ENCODE measurements around the gene MGAM2. TPM values are rescaled to one million over a fixed set of nuclear protein-coding genes. Genes with fewer than 3 reads are reported as not detected.

MGAM2 gene
- total and polyA plus RNA-seq, 10 of the 15 experiments (the other 5 are each of a cell fraction or from before 2014, with no cell fraction given), result 0.01 to 0.16 (median 0.03) TPM; not detected in 6

DNA sequence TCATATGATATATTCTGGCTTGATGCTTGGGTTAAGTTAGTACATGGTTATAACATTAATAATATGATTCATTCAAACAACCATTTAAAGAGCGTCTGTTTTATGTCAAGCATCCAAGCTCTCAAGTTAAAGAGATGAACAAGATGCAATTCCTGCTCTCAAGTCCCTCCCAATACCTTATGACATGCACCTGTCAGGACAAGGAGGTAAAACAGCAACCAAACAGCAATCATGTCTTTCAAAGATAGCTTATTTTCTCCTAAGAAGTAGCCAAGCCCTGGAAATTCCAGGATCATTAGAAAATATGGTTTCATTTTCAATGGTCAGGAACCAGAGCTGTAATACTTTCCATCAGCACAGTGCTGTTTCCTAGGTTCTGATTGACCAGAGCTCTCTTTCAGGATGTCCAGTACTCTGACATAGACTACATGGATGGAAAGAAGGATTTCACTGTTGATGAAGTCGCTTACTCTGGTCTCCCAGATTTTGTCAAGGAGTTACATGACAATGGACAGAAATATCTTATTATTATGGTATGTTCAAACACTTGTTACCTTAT lies 29.0 kb downstream of the MGAM2 start (continued):
- TF ChIP-seq WRNIP1 (IDR thresholded peaks at IDR 0.05; ENCODE audit: borderline replicate concordance, low read depth, low read length) (no peak), ZNF24 (IDR thresholded peaks at IDR 0.05) (no peak), RFX5 (IDR thresholded peaks at IDR 0.05; ENCODE audit: low read depth, low read length) (no peak)
- TF ChIP-seq, protein P1, sequence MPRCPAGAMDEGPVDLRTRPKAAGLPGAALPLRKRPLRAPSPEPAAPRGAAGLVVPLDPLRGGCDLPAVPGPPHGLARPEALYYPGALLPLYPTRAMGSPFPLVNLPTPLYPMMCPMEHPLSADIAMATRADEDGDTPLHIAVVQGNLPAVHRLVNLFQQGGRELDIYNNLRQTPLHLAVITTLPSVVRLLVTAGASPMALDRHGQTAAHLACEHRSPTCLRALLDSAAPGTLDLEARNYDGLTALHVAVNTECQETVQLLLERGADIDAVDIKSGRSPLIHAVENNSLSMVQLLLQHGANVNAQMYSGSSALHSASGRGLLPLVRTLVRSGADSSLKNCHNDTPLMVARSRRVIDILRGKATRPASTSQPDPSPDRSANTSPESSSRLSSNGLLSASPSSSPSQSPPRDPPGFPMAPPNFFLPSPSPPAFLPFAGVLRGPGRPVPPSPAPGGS (IDR thresholded peaks at IDR 0.05; ENCODE audit: borderline replicate concordance, insufficient read depth, low read depth, low read length, poor library complexity, severe bottlenecking), result no peak

DNA sequence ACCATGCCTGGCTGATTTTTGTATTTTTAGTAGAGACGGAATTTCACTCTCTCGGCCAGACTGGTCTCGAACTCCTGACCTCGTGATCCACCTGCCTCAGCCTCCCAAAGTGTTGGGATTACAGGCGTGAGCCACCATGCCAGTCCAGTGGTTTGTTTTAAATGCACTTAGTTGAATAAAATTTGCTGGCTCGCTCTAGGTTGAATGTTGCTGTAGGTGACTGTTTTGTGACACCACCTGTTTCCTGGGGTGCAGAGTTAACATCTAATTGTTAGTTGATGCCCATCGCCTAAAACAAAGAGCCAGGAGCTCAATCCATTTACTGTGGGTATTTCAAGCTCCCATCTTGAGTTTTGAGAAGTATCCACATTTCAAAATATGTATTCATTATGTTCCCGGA lies 31.2 kb downstream of the MGAM2 start:
- Histone ChIP-seq H3K4me2 (ENCODE audit: control insufficient read depth, insufficient read depth) (no peak overlapping the region), H4K20me1 (ENCODE audit: control insufficient read depth, insufficient read depth) (no peaks in the 10 kb centered on the region), H3K36me3 (ENCODE audit: control insufficient read depth in 2 of 2, insufficient read depth in 2 of 2, low read length in 1 of 2) (no peaks in the 10 kb centered on the region), H3K9ac (ENCODE audit: control insufficient read depth, insufficient read depth, low read length) (no peak overlapping the region), H2AFZ (ENCODE audit: control insufficient read depth, low read depth, low read length) (no peak overlapping the region), H3K27ac (ENCODE audit: control insufficient read depth, insufficient read depth) (no peak overlapping the region), H3K9me3 (replicated peaks; ENCODE audit: control insufficient read depth, insufficient read depth, low read length) (no peaks in the 10 kb centered on the region), H3K79me2 (ENCODE audit: control insufficient read depth, insufficient read depth, low read length) (no peaks in the 10 kb centered on the region), H3K4me3 (no peak overlapping the region), H3K27me3 (replicated peaks in 1 of 2; ENCODE audit: control insufficient read depth in 2 of 2, insufficient read depth in 2 of 2, low read length in 1 of 2) (no peaks in the 10 kb centered on the region), H3K4me1 (ENCODE audit: control insufficient read depth, insufficient read depth, low read length) (no peaks in the 10 kb centered on the region)
- no peak for FAIRE-seq
- CTCF ChIA-PET, result interaction anchor here (0.7 kb wide), 1 partner anchor 80 kb away, joined by 3 read pairs; no protein-coding TSS in a partner anchor
- BruUV-seq (replicated peaks), result no TSS peak
- TF ChIP-seq, protein P2, sequence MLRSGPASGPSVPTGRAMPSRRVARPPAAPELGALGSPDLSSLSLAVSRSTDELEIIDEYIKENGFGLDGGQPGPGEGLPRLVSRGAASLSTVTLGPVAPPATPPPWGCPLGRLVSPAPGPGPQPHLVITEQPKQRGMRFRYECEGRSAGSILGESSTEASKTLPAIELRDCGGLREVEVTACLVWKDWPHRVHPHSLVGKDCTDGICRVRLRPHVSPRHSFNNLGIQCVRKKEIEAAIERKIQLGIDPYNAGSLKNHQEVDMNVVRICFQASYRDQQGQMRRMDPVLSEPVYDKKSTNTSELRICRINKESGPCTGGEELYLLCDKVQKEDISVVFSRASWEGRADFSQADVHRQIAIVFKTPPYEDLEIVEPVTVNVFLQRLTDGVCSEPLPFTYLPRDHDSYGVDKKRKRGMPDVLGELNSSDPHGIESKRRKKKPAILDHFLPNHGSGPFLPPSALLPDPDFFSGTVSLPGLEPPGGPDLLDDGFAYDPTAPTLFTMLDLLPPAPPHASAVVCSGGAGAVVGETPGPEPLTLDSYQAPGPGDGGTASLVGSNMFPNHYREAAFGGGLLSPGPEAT (IDR thresholded peaks at IDR 0.05; ENCODE audit: low read depth), result no peak
- POLR2A ChIA-PET, result interaction anchor here (0.6 kb wide), 1 partner anchor 128 kb away, joined by 3 read pairs; no protein-coding TSS in a partner anchor
- RAD21 ChIA-PET (ENCODE audit: unreplicated experiment), result no interaction called here
- ATAC-seq, result no peak
- intact Hi-C loops (cut with micrococcal nuclease; ENCODE audit: unreplicated experiment), result no loop called here
- 39% methylated on average over 8 of the region's 8 CpGs for WGBS (ENCODE audit: insufficient coverage, insufficient replicate concordance, low lambda C conversion rate, missing lambda C conversion rate)
- in situ Hi-C loops (cut with MboI), result no loop called here
- SMC1A ChIA-PET (ENCODE audit: uncharacterized antibody, unreplicated experiment), result no interaction called here
- DNase-seq (ENCODE audit: low read depth, low spot score), result no peak
